Gastrocnemius medialis (tissue), 4 donors: ENCODE measurements around the gene CACNA1D. TPM values are rescaled to one million over a fixed set of nuclear protein-coding genes. Genes with fewer than 3 reads are reported as not detected.

ENCODE experiments used
- ATAC-seq, 2 donors: fragments of 150-250 bp; one replicate each; pipeline ENCODE4 v1.9.1; 2016
- DNase-seq, 2 donors: peaks; one replicate each; pipeline ENCODE4 v3.0.0-alpha.2; 2019
- H3K27ac ChIP-seq, 4 donors: fragments of 200-600 bp; sonication (generic); 1 replicate in 1 of 4; 2 replicates in 3 of 4; pipeline ENCODE4 v1.5.1; 2016 to 2018; ENCODE audit warnings: mild to moderate bottlenecking in 2 of 4, moderate library complexity in 1 of 4
- H3K27me3 ChIP-seq, 3 donors: fragments of 200-600 bp; sonication (generic) in 2 of 3; 1 replicate in 1 of 3; 2 replicates in 2 of 3; pipeline versions ENCODE4 v1.5.1 to v1.6.0; 2016 to 2019; ENCODE audit warnings: mild to moderate bottlenecking in 1 of 3, moderate library complexity in 1 of 3
- H3K36me3 ChIP-seq, 2 donors: fragments of 200-600 bp; sonication (generic) in 1 of 2; one replicate each; pipeline ENCODE4 v1.5.1; 2017 to 2018
- H3K4me1 ChIP-seq, 2 donors: fragments of 200-600 bp; sonication (generic) in 1 of 2; one replicate each; pipeline ENCODE4 v1.5.1; 2016 to 2017; ENCODE audit warnings: mild to moderate bottlenecking in 2 of 2
- H3K4me3 ChIP-seq, 4 donors: fragments of 200-600 bp; sonication (generic) in 3 of 4; 1 replicate in 1 of 4; 2 replicates in 3 of 4; pipeline ENCODE4 v1.5.1; 2016 to 2019; ENCODE audit warnings: mild to moderate bottlenecking in 2 of 4
- H3K9me3 ChIP-seq, 3 donors: fragments of 200-600 bp; sonication (generic) in 2 of 3; 1 replicate in 1 of 3; 2 replicates in 2 of 3; pipeline ENCODE4 v1.5.1; 2016 to 2019
- CTCF ChIP-seq, 5 experiments: fragments of 450-650 bp in 3 of 5; fragments of 200-600 bp in 2 of 5; sonication (generic) in 2 of 5; IDR thresholded peaks in 4 of 5; conservative IDR thresholded peaks in 1 of 5; 1 replicate in 4 of 5; 2 replicates in 1 of 5; pipeline ENCODE4 v1.5.1; 2016 to 2019; ENCODE audit warnings: antibody characterized with exemption in 5 of 5, mild to moderate bottlenecking in 3 of 5, moderate library complexity in 3 of 5
- POLR2A ChIP-seq, 2 donors: fragments of 450-650 bp; IDR thresholded peaks; one replicate each; pipeline ENCODE4 v1.6.1; 2017; ENCODE audit warnings: antibody characterized with exemption in 2 of 2, mild to moderate bottlenecking in 2 of 2, moderate library complexity in 2 of 2
- in situ Hi-C, 4 donors: fragments of 200-750 bp; cut with MboI; loops; one replicate each; pipeline versions ENCODE4 v1.15.0 to v1.8.0; 2017; ENCODE audit warnings: low sequenced_read_pairs in 4 of 4
- intact Hi-C: fragments of 100-400 bp; cut with DNase I; formaldehyde crosslinking; loops from one replicate; pipeline ENCODE4 v1.15.1; 2023; ENCODE audit warnings: low total_unique reads
- total RNA-seq, 4 donors: library from RNA; depleted of rRNA; stranded (reverse); fragments of >200 nt; gene quantifications; one replicate each; pipeline versions ENCODE4 v1.1.0 to v1.2.3, GENCODE V29; 2016

CACNA1D gene
- total RNA-seq, 4 donors from 2014 or later = 0.18 to 0.34 TPM; not detected in 2

- no peaks in the 10 kb centered on the region for H3K27me3 ChIP-seq
- in situ Hi-C loops = no loop called here
- H3K4me3 ChIP-seq = no peak overlapping the region
- TF ChIP-seq POLR2A (IDR thresholded peaks at IDR 0.05) (no peak), CTCF (IDR thresholded peaks at IDR 0.05 in 4 of 5, conservative IDR thresholded peaks at IDR 0.05 in 1 of 5) (no peak)
- H3K9me3 ChIP-seq = no peaks in the 10 kb centered on the region
- intact Hi-C loops = no loop called here
- H3K36me3 ChIP-seq = no peaks in the 10 kb centered on the region
- peaks cover 0 to 12% of the 10 kb centered on the region in 2 donors for H3K4me1 ChIP-seq
- no peak overlapping the region for H3K27ac ChIP-seq
- no peak for DNase-seq
- no peak for ATAC-seq
Observed at GRCh38 chr3:53650424-53650823, 156.0 kb downstream of the CACNA1D start.

GRCh38 chr3:53650928-53651661 is 156.7 kb downstream of the CACNA1D start:
- in situ Hi-C loops = no loop called here
- no peaks in the 10 kb centered on the region for H3K9me3 ChIP-seq
- no peak for DNase-seq
- ATAC-seq = no peak
- no peaks in the 10 kb centered on the region for H3K36me3 ChIP-seq
- H3K4me1 ChIP-seq = peaks cover 0 to 6% of the 10 kb centered on the region in 2 donors
- H3K27me3 ChIP-seq = no peaks in the 10 kb centered on the region
- intact Hi-C loops = no loop called here
- TF ChIP-seq CTCF (IDR thresholded peaks at IDR 0.05 in 4 of 5, conservative IDR thresholded peaks at IDR 0.05 in 1 of 5) = no peak
- TF ChIP-seq POLR2A (IDR thresholded peaks at IDR 0.05) = no peak
- no peak overlapping the region for H3K27ac ChIP-seq
- H3K4me3 ChIP-seq = no peak overlapping the region

GRCh38 chr3:53651927-53652326 is 157.5 kb downstream of the CACNA1D start:
- Histone ChIP-seq H3K27me3 (no peaks in the 10 kb centered on the region), H3K4me1 (no peaks in the 10 kb centered on the region), H3K4me3 (no peak overlapping the region), H3K36me3 (no peaks in the 10 kb centered on the region), H3K27ac (no peak overlapping the region), H3K9me3 (no peaks in the 10 kb centered on the region)
- in situ Hi-C loops = no loop called here
- DNase-seq (no peak), ATAC-seq (no peak)
- intact Hi-C loops = no loop called here
- no peak for TF ChIP-seq POLR2A (IDR thresholded peaks at IDR 0.05)
- no peak for TF ChIP-seq CTCF (IDR thresholded peaks at IDR 0.05 in 4 of 5, conservative IDR thresholded peaks at IDR 0.05 in 1 of 5)

GRCh38 chr3:53657651-53658050 is 163.2 kb downstream of the CACNA1D start:
- Histone ChIP-seq H3K27me3 (no peaks in the 10 kb centered on the region), H3K9me3 (peaks cover 0 to 4% (median 0%) of the 10 kb centered on the region in 3 donors), H3K27ac (no peak overlapping the region), H3K36me3 (no peaks in the 10 kb centered on the region), H3K4me3 (no peak overlapping the region), H3K4me1 (no peaks in the 10 kb centered on the region)
- no peak for ATAC-seq
- intact Hi-C loops (no loop called here), in situ Hi-C loops (no loop called here)
- TF ChIP-seq CTCF (IDR thresholded peaks at IDR 0.05 in 4 of 5, conservative IDR thresholded peaks at IDR 0.05 in 1 of 5) = no peak
- TF ChIP-seq POLR2A (IDR thresholded peaks at IDR 0.05) = no peak
- DNase-seq = no peak
